Measurements from ENCODE around the gene ADCY4. TPM values are rescaled to one million over a fixed set of nuclear protein-coding genes. Genes with fewer than 3 reads are reported as not detected.

The ADCY4 gene
- total and polyA plus RNA-seq, 4 donors: 3.5 to 16.0 (median 10.5) TPM

- Histone ChIP-seq H3K27ac (ENCODE audit: low read depth, low read length) (no peak overlapping the region), H3K27me3 (ENCODE audit: control insufficient read depth, insufficient read depth, low read length) (no peaks in the 10 kb centered on the region), H3K9me3 (ENCODE audit: control insufficient read depth, insufficient read depth, low read length) (no peaks in the 10 kb centered on the region), H3K36me3 (ENCODE audit: control insufficient read depth, insufficient read depth, low read length) (no peaks in the 10 kb centered on the region), H3K4me3 (ENCODE audit: low read depth, low read length) (no peak overlapping the region), H3K4me1 (ENCODE audit: control insufficient read depth, insufficient read depth, low read length) (no peaks in the 10 kb centered on the region)
- 72% methylated on average over 8 of the region's 11 CpGs for whole genome bisulfite sequencing (ENCODE audit: insufficient coverage)
- no peak for DNase-seq (ENCODE audit: low read depth in 4 of 6, low spot score in 6 of 6)
Measured at GRCh38 chr14:24279301-24280186, 55.3 kb downstream of the ADCY4 start.

- no peaks in the 10 kb centered on the region for H3K36me3 ChIP-seq (ENCODE audit: control insufficient read depth, insufficient read depth, low read length)
- no peaks in the 10 kb centered on the region for H3K27me3 ChIP-seq (ENCODE audit: control insufficient read depth, insufficient read depth, low read length)
- 95% methylated on average over 5 of the region's 5 CpGs for WGBS (ENCODE audit: insufficient coverage)
- no peaks in the 10 kb centered on the region for H3K9me3 ChIP-seq (ENCODE audit: control insufficient read depth, insufficient read depth, low read length)
- no peak overlapping the region for H3K4me3 ChIP-seq (ENCODE audit: low read depth, low read length)
- DNase-seq (ENCODE audit: low read depth in 4 of 6, low spot score in 6 of 6): no peak
- H3K4me1 ChIP-seq (ENCODE audit: control insufficient read depth, insufficient read depth, low read length): no peaks in the 10 kb centered on the region
- H3K27ac ChIP-seq (ENCODE audit: low read depth, low read length): no peak overlapping the region
Measured at GRCh38 chr14:24278424-24278823, 56.4 kb downstream of the ADCY4 start.

GRCh38 chr14:24277606-24278321, 57.1 kb downstream of the ADCY4 start:
- no peak for DNase-seq (ENCODE audit: low read depth in 4 of 6, low spot score in 6 of 6)
- H3K27ac ChIP-seq (ENCODE audit: low read depth, low read length): no peak overlapping the region
- H3K27me3 ChIP-seq (ENCODE audit: control insufficient read depth, insufficient read depth, low read length): no peaks in the 10 kb centered on the region
- H3K4me1 ChIP-seq (ENCODE audit: control insufficient read depth, insufficient read depth, low read length): no peaks in the 10 kb centered on the region
- H3K36me3 ChIP-seq (ENCODE audit: control insufficient read depth, insufficient read depth, low read length): no peaks in the 10 kb centered on the region
- no peak overlapping the region for H3K4me3 ChIP-seq (ENCODE audit: low read depth, low read length)
- H3K9me3 ChIP-seq (ENCODE audit: control insufficient read depth, insufficient read depth, low read length): no peaks in the 10 kb centered on the region
- 92% methylated on average over 11 of the region's 11 CpGs for WGBS (ENCODE audit: insufficient coverage)

- no peaks in the 10 kb centered on the region for H3K36me3 ChIP-seq (ENCODE audit: control insufficient read depth, insufficient read depth, low read length)
- 97% methylated on average over 6 of the region's 6 CpGs for WGBS (ENCODE audit: insufficient coverage)
- no peak for DNase-seq (ENCODE audit: low read depth in 4 of 6, low spot score in 6 of 6)
- H3K4me3 ChIP-seq (ENCODE audit: low read depth, low read length): no peak overlapping the region
- H3K9me3 ChIP-seq (ENCODE audit: control insufficient read depth, insufficient read depth, low read length): no peaks in the 10 kb centered on the region
- H3K27me3 ChIP-seq (ENCODE audit: control insufficient read depth, insufficient read depth, low read length): no peaks in the 10 kb centered on the region
- H3K27ac ChIP-seq (ENCODE audit: low read depth, low read length): no peak overlapping the region
- H3K4me1 ChIP-seq (ENCODE audit: control insufficient read depth, insufficient read depth, low read length): no peaks in the 10 kb centered on the region
Measured at GRCh38 chr14:24277071-24277470, 57.8 kb downstream of the ADCY4 start.

- H3K36me3 ChIP-seq (ENCODE audit: control insufficient read depth, insufficient read depth, low read length): peaks cover 10% of the 10 kb centered on the region
- H3K4me3 ChIP-seq (ENCODE audit: low read depth, low read length): no peak overlapping the region
- no peak overlapping the region for H3K27ac ChIP-seq (ENCODE audit: low read depth, low read length)
- no peak for DNase-seq (ENCODE audit: low read depth in 4 of 6, low spot score in 6 of 6)
- peaks cover 6% of the 10 kb centered on the region for H3K4me1 ChIP-seq (ENCODE audit: control insufficient read depth, insufficient read depth, low read length)
- H3K9me3 ChIP-seq (ENCODE audit: control insufficient read depth, insufficient read depth, low read length): no peaks in the 10 kb centered on the region
- no peaks in the 10 kb centered on the region for H3K27me3 ChIP-seq (ENCODE audit: control insufficient read depth, insufficient read depth, low read length)
- WGBS (ENCODE audit: insufficient coverage): 96% methylated on average over 3 of the region's 3 CpGs
Measured at GRCh38 chr14:24274101-24274543, 60.7 kb downstream of the ADCY4 start.

- peaks cover 16% of the 10 kb centered on the region for H3K36me3 ChIP-seq (ENCODE audit: control insufficient read depth, insufficient read depth, low read length)
- H3K4me3 ChIP-seq (ENCODE audit: low read depth, low read length): no peak overlapping the region
- WGBS (ENCODE audit: insufficient coverage): no CpG with 5 or more reads among the region's 3 CpGs
- H3K27me3 ChIP-seq (ENCODE audit: control insufficient read depth, insufficient read depth, low read length): no peaks in the 10 kb centered on the region
- no peaks in the 10 kb centered on the region for H3K9me3 ChIP-seq (ENCODE audit: control insufficient read depth, insufficient read depth, low read length)
- no peak for DNase-seq (ENCODE audit: low read depth in 4 of 6, low spot score in 6 of 6)
- H3K27ac ChIP-seq (ENCODE audit: low read depth, low read length): no peak overlapping the region
- peaks cover 6% of the 10 kb centered on the region for H3K4me1 ChIP-seq (ENCODE audit: control insufficient read depth, insufficient read depth, low read length)
Measured at GRCh38 chr14:24273422-24273998, 61.4 kb downstream of the ADCY4 start.

- no peak for DNase-seq (ENCODE audit: low read depth in 4 of 6, low spot score in 6 of 6)
- Histone ChIP-seq H3K9me3 (ENCODE audit: control insufficient read depth, insufficient read depth, low read length) (no peaks in the 10 kb centered on the region), H3K36me3 (ENCODE audit: control insufficient read depth, insufficient read depth, low read length) (peaks cover 25% of the 10 kb centered on the region), H3K27me3 (ENCODE audit: control insufficient read depth, insufficient read depth, low read length) (no peaks in the 10 kb centered on the region), H3K27ac (ENCODE audit: low read depth, low read length) (no peak overlapping the region), H3K4me1 (ENCODE audit: control insufficient read depth, insufficient read depth, low read length) (peaks cover 6% of the 10 kb centered on the region), H3K4me3 (ENCODE audit: low read depth, low read length) (no peak overlapping the region)
- WGBS (ENCODE audit: insufficient coverage): 95% methylated on average over 2 of the region's 2 CpGs
Measured at GRCh38 chr14:24272467-24272866, 62.4 kb downstream of the ADCY4 start.

- H3K4me1 ChIP-seq (ENCODE audit: control insufficient read depth, insufficient read depth, low read length): peaks cover 6% of the 10 kb centered on the region
- WGBS (ENCODE audit: insufficient coverage): 20% methylated on average over 3 of the region's 3 CpGs
- DNase-seq (ENCODE audit: low read depth in 4 of 6, low spot score in 6 of 6): no peak
- peaks cover 31% of the 10 kb centered on the region for H3K36me3 ChIP-seq (ENCODE audit: control insufficient read depth, insufficient read depth, low read length)
- no peaks in the 10 kb centered on the region for H3K27me3 ChIP-seq (ENCODE audit: control insufficient read depth, insufficient read depth, low read length)
- peak overlapping the region; percentile 90 for H3K27ac ChIP-seq (ENCODE audit: low read depth, low read length)
- H3K9me3 ChIP-seq (ENCODE audit: control insufficient read depth, insufficient read depth, low read length): no peaks in the 10 kb centered on the region
- H3K4me3 ChIP-seq (ENCODE audit: low read depth, low read length): peak overlapping the region; percentile 86
Measured at GRCh38 chr14:24271834-24272263, 63.0 kb downstream of the ADCY4 start.

GRCh38 chr14:24271134-24271833, 63.6 kb downstream of the ADCY4 start, which contains the start of gene RABGGTA:
TSS of gene RABGGTA (minus strand) at chr14:24271597. CDS start at chr14:24271115, 482 bp downstream.
- 0% methylated on average over 54 of the region's 61 CpGs for WGBS (ENCODE audit: insufficient coverage)
- Histone ChIP-seq H3K9me3 (ENCODE audit: control insufficient read depth, insufficient read depth, low read length) (no peaks in the 10 kb centered on the region), H3K27ac (ENCODE audit: low read depth, low read length) (peak within 1 kb of the TSS; percentile 90)

More at GRCh38 chr14:24271134-24271833, 63.6 kb downstream of the ADCY4 start, which contains the start of gene RABGGTA:
- peak; percentile 62 to 97 (median 80) for DNase-seq (ENCODE audit: low read depth in 4 of 6, low spot score in 6 of 6)
- H3K4me3 ChIP-seq (ENCODE audit: low read depth, low read length): peak within 1 kb of the TSS; percentile 86
- H3K4me1 ChIP-seq (ENCODE audit: control insufficient read depth, insufficient read depth, low read length): peaks cover 6% of the 10 kb centered on the region
- H3K36me3 ChIP-seq (ENCODE audit: control insufficient read depth, insufficient read depth, low read length): peaks cover 37% of the 10 kb centered on the region
- H3K27me3 ChIP-seq (ENCODE audit: control insufficient read depth, insufficient read depth, low read length): no peaks in the 10 kb centered on the region

Data from spinal cord (tissue), 10 donors.